GM10248 (cell line): ENCODE measurements around the gene GFOD1.

Experiments used
- CTCF ChIA-PET: fragments of 300-600 bp; sonication (Branson Sonifier 250); formaldehyde crosslinking; extraction: SDS; loops from one replicate; lab custom pipeline; 2021; ENCODE audit warnings: antibody characterized with exemption; lab: Yijun Ruan, JAX
- POLR2A ChIA-PET: fragments of 350-650 bp; sonication (Branson Sonifier 250); formaldehyde crosslinking; extraction: SDS; loops from one replicate; lab custom pipeline; 2020; ENCODE audit warnings: antibody characterized with exemption; lab: Yijun Ruan, JAX
- DNase-seq: peaks from one replicate; pipeline ENCODE4 v3.0.0; 2012; ENCODE audit errors: extremely low spot score
- TF ChIP-seq, protein P1 (sequence below): IDR thresholded peaks from 2 replicates; pipeline ENCODE4 v1.5.1; 2012; ENCODE audit warnings: mild to moderate bottlenecking, low read depth; ENCODE audit errors: extremely low read depth, missing control alignments, control extremely low read depth

GFOD1 gene

DNA sequence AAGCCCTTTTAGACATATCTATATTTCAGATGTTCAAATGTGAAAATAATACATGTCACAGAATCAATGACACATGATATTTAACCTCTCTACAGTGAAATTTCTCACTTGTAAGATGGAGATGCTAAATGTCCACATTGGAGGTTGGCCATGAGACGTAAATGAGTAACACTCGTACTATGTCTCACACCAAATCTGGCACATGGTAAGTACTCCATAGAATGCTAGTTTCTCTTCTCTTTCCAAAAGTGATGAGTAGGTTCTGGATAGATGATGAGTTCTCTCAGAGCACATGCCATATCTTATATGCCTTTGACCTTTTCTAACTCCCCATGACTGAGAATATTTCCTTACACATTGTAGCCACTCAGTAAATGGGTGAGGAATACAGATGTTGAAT is 17.7 kb downstream of the GFOD1 start:
- TF ChIP-seq, protein P1, sequence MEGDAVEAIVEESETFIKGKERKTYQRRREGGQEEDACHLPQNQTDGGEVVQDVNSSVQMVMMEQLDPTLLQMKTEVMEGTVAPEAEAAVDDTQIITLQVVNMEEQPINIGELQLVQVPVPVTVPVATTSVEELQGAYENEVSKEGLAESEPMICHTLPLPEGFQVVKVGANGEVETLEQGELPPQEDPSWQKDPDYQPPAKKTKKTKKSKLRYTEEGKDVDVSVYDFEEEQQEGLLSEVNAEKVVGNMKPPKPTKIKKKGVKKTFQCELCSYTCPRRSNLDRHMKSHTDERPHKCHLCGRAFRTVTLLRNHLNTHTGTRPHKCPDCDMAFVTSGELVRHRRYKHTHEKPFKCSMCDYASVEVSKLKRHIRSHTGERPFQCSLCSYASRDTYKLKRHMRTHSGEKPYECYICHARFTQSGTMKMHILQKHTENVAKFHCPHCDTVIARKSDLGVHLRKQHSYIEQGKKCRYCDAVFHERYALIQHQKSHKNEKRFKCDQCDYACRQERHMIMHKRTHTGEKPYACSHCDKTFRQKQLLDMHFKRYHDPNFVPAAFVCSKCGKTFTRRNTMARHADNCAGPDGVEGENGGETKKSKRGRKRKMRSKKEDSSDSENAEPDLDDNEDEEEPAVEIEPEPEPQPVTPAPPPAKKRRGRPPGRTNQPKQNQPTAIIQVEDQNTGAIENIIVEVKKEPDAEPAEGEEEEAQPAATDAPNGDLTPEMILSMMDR = no peak
- ChIA-PET POLR2A (no interaction called here), CTCF (no interaction called here)
- no peak for DNase-seq

DNA sequence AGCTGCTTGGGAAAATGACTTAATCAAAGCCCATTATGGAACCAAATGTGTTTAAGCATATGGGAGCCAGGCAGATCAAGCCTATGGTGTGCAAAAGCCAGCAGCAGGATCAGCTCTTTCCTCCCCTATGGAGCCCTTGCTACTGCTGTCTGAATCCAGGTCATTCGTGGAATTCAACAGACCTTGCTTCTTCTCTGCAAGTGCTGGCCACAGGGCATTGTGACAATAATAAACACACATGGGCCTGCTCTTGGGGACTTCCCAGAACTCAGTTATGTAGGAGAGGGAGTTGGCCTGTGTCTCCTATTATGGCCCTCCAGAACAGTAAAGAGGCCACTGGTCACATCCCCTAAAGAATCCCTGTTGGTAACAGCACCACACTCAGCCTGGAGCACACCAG is 18.6 kb downstream of the GFOD1 start:
- no peak for DNase-seq
- ChIA-PET POLR2A (no interaction called here), CTCF (interaction anchor here (2.3 kb wide), 1 partner anchor 10 kb away, joined by 10 read pairs; no protein-coding TSS in a partner anchor)
- TF ChIP-seq, protein P1 = no peak

GRCh38 chr6:13467216-13467600 is 20.2 kb downstream of the GFOD1 start:
- DNase-seq = no peak
- TF ChIP-seq, protein P1 = no peak
- ChIA-PET CTCF (interaction anchor here (0.7 to 2.3 kb wide), 7 partner anchors 9 to 142 kb away, joined by 3 to 10 read pairs (median 3); no protein-coding TSS in a partner anchor), POLR2A (no interaction called here)

- TF ChIP-seq, protein P1 = no peak
- peak; percentile 54 for DNase-seq
- CTCF ChIA-PET = interaction anchor here (0.7 to 2.3 kb wide), 7 partner anchors 9 to 142 kb away, joined by 3 to 10 read pairs (median 3); no protein-coding TSS in a partner anchor
- POLR2A ChIA-PET = no interaction called here
These were observed 20.8 kb downstream of the GFOD1 start for GRCh38 chr6:13466304-13467215.

DNA sequence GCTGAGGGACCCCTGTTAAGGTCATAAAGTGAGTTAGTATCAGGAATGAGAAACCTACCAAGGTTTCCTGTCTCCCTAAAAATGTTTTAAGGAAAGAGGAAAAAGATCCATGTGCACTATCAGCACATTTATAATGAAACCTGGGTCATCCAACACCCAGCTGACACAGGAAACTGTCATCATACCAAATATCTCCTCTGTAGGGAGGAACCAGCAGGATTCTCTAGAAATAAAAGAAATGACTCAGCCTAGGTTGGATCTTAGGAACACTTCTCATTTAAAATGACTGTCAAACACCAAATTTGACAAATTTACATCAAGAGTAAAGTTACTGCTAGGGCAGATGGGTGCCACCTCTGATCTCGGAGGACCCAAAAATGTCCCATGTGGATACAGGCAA is 21.7 kb downstream of the GFOD1 start:
- ChIA-PET POLR2A (no interaction called here), CTCF (interaction anchor here (1.0 to 1.4 kb wide), 3 partner anchors 8 to 29 kb away, joined by 3 to 4 read pairs (median 3); no protein-coding TSS in a partner anchor)
- no peak for DNase-seq
- TF ChIP-seq, protein P1 = no peak

- POLR2A ChIA-PET = no interaction called here
- CTCF ChIA-PET = interaction anchor here (1.1 kb wide), 1 partner anchor 21 kb away, joined by 3 read pairs; no protein-coding TSS in a partner anchor
- TF ChIP-seq, protein P1 = no peak
- DNase-seq = no peak
These were observed 23.5 kb downstream of the GFOD1 start for GRCh38 chr6:13463941-13464340.
